HepG2 (cell line): Measurements from ENCODE around the gene CDNF. TPM values are rescaled to one million over a fixed set of nuclear protein-coding genes. Genes with fewer than 3 reads are reported as not detected.

Experiments
- ADNP ChIP-seq: sonication (generic); formaldehyde crosslinking; IDR thresholded peaks from 2 replicates; pipeline ENCODE4 v1.4.0; 2020; ENCODE audit warnings: missing genetic modification reagents
- BRCA1 ChIP-seq: sonication (generic); formaldehyde crosslinking; IDR thresholded peaks from 2 replicates; pipeline ENCODE4 v1.4.0; 2020; ENCODE audit warnings: missing genetic modification reagents
- CSRNP1 ChIP-seq: sonication (generic); formaldehyde crosslinking; IDR thresholded peaks from 2 replicates; pipeline ENCODE4 v1.8.1; 2023; ENCODE audit warnings: mild to moderate bottlenecking, missing genetic modification reagents
- GMEB2 ChIP-seq: IDR thresholded peaks from 2 replicates; pipeline ENCODE4 v1.6.1; 2016; ENCODE audit warnings: missing biosample characterization, missing genetic modification reagents, low read depth
- HES4 ChIP-seq: sonication (generic); formaldehyde crosslinking; IDR thresholded peaks from 2 replicates; pipeline ENCODE4 v1.9.0; 2021; ENCODE audit warnings: mild to moderate bottlenecking, missing genetic modification reagents, borderline replicate concordance
- PAXIP1 ChIP-seq: sonication (generic); formaldehyde crosslinking; conservative IDR thresholded peaks from 2 replicates; pipeline ENCODE4 v1.4.0; 2020; ENCODE audit warnings: mild to moderate bottlenecking, missing genetic modification reagents, moderate library complexity
- PPARG ChIP-seq: conservative IDR thresholded peaks from 2 replicates; pipeline ENCODE4 v1.6.1; 2016; ENCODE audit warnings: missing biosample characterization, missing genetic modification reagents
- RBM22 ChIP-seq: fragments of 200-400 bp; formaldehyde crosslinking; optimal IDR thresholded peaks from 2 replicates; pipeline ENCODE3; 2017; ENCODE audit warnings: mild to moderate bottlenecking, low read length, moderate library complexity
- RFX3 ChIP-seq: IDR thresholded peaks from 2 replicates; pipeline ENCODE4 v1.6.1; 2016; ENCODE audit warnings: missing biosample characterization, missing genetic modification reagents
- SP1 ChIP-seq, 2 experiments: fragments of 450-650 bp in 1 of 2; sonication (generic) in 1 of 2; formaldehyde crosslinking in 1 of 2; IDR thresholded peaks; 2 replicates each; pipeline versions ENCODE4 v1.4.0 to v1.6.1; 2016 to 2020; ENCODE audit warnings: missing genetic modification reagents in 1 of 2
- ZBTB1 ChIP-seq: sonication (generic); formaldehyde crosslinking; IDR thresholded peaks from 2 replicates; pipeline ENCODE4 v1.4.0; 2020; ENCODE audit warnings: missing genetic modification reagents, borderline replicate concordance
- ZC3H4 ChIP-seq: sonication (generic); formaldehyde crosslinking; IDR thresholded peaks from 2 replicates; pipeline ENCODE4 v1.4.0; 2020; ENCODE audit warnings: missing genetic modification reagents, borderline replicate concordance
- ZFP36L1 ChIP-seq: sonication (generic); formaldehyde crosslinking; IDR thresholded peaks from 2 replicates; pipeline ENCODE4 v1.8.0; 2022; ENCODE audit warnings: mild to moderate bottlenecking, missing genetic modification reagents, moderate library complexity
- ZNF292 ChIP-seq: sonication (generic); formaldehyde crosslinking; IDR thresholded peaks from 2 replicates; pipeline ENCODE4 v1.8.1; 2022; ENCODE audit warnings: mild to moderate bottlenecking, low read depth, missing genetic modification reagents, borderline replicate concordance
- ZNF335 ChIP-seq: sonication (generic); formaldehyde crosslinking; IDR thresholded peaks from 2 replicates; pipeline ENCODE4 v1.4.0; 2020; ENCODE audit warnings: missing genetic modification reagents
- ZNF33B ChIP-seq: sonication (generic); formaldehyde crosslinking; IDR thresholded peaks from 2 replicates; pipeline ENCODE4 v1.5.1; 2020; ENCODE audit warnings: mild to moderate bottlenecking, missing genetic modification reagents
- ZNF383 ChIP-seq: sonication (generic); formaldehyde crosslinking; IDR thresholded peaks from 2 replicates; pipeline ENCODE4 v1.4.0; 2020; ENCODE audit warnings: missing genetic modification reagents, mild to moderate bottlenecking, borderline replicate concordance
- ZNF446 ChIP-seq: sonication (generic); formaldehyde crosslinking; IDR thresholded peaks from 2 replicates; pipeline ENCODE4 v1.5.0; 2020; ENCODE audit warnings: mild to moderate bottlenecking, missing genetic modification reagents
- ZNF550 ChIP-seq: sonication (generic); formaldehyde crosslinking; IDR thresholded peaks from 2 replicates; pipeline ENCODE4 v1.4.0; 2020; ENCODE audit warnings: mild to moderate bottlenecking, missing genetic modification reagents, borderline replicate concordance
- ZNF569 ChIP-seq: sonication (generic); formaldehyde crosslinking; IDR thresholded peaks from 2 replicates; pipeline ENCODE4 v1.5.0; 2020; ENCODE audit warnings: mild to moderate bottlenecking, missing genetic modification reagents, moderate library complexity, borderline replicate concordance
- polyA plus RNA-seq, 8 experiments: library from polyadenylated mRNA; depleted of rRNA in 3 of 8; stranded (reverse) in 7 of 8; unstranded in 1 of 8; fragments of >200 nt; fragmentation: Illumina TruSeq in 4 of 8; extraction: Trizol in 4 of 8; gene quantifications; 2 replicates each; pipeline versions ENCODE4 v1.2.1 to v1.2.3, GENCODE V29; 2011 to 2016; ENCODE audit warnings: low read depth in 4 of 8, missing spikeins in 1 of 8, mixed read lengths in 1 of 8; ENCODE audit not compliant: insufficient read depth in 1 of 8
- total RNA-seq, 5 experiments: library from RNA; depleted of rRNA; stranded (reverse); fragments of >200 nt; fragmentation: Illumina TruSeq; extraction: Trizol; gene quantifications; 2 replicates each; pipeline ENCODE4 v1.2.3, GENCODE V29; 2016; ENCODE audit warnings: low read depth in 1 of 5

Gene CDNF
- total and polyA plus RNA-seq, 2 of the 13 experiments (the other 11 are each of a cell fraction or from before 2014, with no cell fraction given) = 0.29 to 0.33 TPM

- 0 out of 2 replicates have a peak, but pooled peaks have one; percentile 40 for TF ChIP-seq ZNF33B (CRISPR knock-in tag)
- TF ChIP-seq ZNF446 = no peak
- no peak for TF ChIP-seq ADNP (CRISPR knock-in tag)
- no peak for TF ChIP-seq ZC3H4 (CRISPR knock-in tag)
- TF ChIP-seq HES4 (CRISPR knock-in tag) = 0 out of 2 replicates have a peak, but pooled peaks have one; percentile 23
- 0 out of 2 replicates have a peak, but pooled peaks have one; percentile 6 for TF ChIP-seq CSRNP1 (CRISPR knock-in tag)
- TF ChIP-seq ZNF383 (CRISPR knock-in tag) = no peak; the same call in 1 of the 2 replicates
- TF ChIP-seq SP1 (IDR thresholded peaks at IDR 0.05) = no peak
- TF ChIP-seq SP1 (CRISPR knock-in tag; IDR thresholded peaks at IDR 0.05) = no peak; the same call in 1 of the 2 replicates
- no peak; the same call in 1 of the 2 replicates for TF ChIP-seq ZNF335
- no peak for TF ChIP-seq RFX3 (CRISPR knock-in tag)
- peak; percentile 71; the same call in 1 of the 2 replicates for TF ChIP-seq ZNF569
- TF ChIP-seq ZFP36L1 (CRISPR knock-in tag) = no peak
- peak; percentile 63; the same call in 1 of the 2 replicates for TF ChIP-seq GMEB2 (CRISPR knock-in tag)
- no peak for TF ChIP-seq PPARG (CRISPR knock-in tag)
- TF ChIP-seq RBM22 = no peak
- TF ChIP-seq ZBTB1 (CRISPR knock-in tag) = no peak
- TF ChIP-seq ZNF550 (CRISPR knock-in tag) = 0 out of 2 replicates have a peak, but pooled peaks have one; percentile 68
- TF ChIP-seq ZNF292 (CRISPR knock-in tag) = peak; percentile 82; the same call in 1 of the 2 replicates
- TF ChIP-seq BRCA1 (CRISPR knock-in tag) = 0 out of 2 replicates have a peak, but pooled peaks have one; percentile 85
- TF ChIP-seq PAXIP1 (CRISPR knock-in tag) = peak; percentile 12; the same call in 1 of the 2 replicates
These were observed at the start of gene CDNF, which contains the start of the genes HSPA14 and MSANTD7 (continued) for GRCh38 chr10:14837757-14838581.
